Hematopoietic multipotent progenitor cell treated with erythropoietin and hydrocortisone succinate and interleukin-3 and kit ligand, for 8 days (in vitro differentiated cells): Measurements from ENCODE around the gene MARCO.
"Not testable (repeated sequence)": the region's sequence is repeated elsewhere in the genome, so short reads cannot be mapped to it uniquely, and the experiment has no call there.

Experiments used
- DNase-seq: peaks from one replicate; pipeline ENCODE4 v3.0.0-alpha.2; 2015

The MARCO gene

DNA sequence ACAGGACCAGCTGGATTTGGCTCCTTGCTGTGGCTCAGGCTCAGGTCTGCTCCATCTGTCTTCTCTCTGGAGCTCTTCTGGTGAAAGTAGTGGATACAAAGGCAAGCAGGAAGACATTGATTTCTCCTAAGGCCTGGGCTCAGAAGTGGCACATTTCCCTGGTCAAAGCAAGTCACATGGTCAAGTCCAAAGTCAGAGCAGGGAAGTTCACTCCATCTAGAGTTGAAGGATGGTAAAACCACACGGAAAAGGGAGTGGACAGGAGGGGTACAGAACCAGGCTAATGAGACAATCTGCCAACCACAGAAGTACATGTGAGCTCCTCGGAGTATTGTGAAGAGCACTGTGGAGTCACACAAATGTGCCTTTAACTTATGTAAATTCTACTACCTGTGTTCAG, 66.1 kb downstream of the MARCO start:
- no peak for DNase-seq

DNA sequence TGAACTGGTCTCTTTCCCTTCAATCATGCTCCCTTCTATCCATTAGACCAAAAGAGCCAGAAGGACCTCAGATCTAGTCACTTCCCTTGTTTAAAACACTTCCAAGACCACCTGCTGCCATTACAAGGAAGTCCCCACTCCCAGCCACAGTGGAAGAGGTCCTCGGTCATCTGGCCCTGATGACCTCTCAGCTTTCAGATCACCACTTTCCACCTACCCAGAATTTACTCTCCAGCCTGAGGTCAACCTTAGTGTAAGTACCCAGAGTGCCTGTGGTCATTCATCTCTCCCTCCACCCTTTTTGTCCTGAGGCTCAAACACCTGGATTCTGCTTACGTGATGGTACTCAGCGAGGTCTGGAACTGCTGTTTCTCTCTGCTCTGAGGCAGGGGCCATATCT, 67.1 kb downstream of the MARCO start:
- DNase-seq = no peak

DNA sequence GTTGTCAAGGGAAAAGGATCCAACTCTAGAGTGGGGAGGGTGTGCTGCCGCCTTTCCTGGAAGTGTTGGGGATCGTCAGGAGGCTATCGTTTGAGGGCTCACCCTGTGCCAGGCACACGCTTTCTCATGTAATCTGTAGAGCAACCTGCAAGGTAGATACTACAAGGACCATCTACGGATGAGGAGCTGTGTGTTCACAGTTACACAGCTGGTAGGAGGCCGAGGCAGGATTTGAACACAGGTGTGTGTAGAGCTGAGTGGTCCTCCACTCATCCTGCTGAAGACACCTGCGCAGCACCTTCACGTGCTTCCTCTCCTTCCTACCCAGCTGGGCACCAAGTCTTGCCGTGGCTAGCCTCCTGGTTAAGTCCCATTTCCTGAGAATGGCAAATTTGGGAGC, 68.3 kb downstream of the MARCO start:
- DNase-seq = no peak

DNA sequence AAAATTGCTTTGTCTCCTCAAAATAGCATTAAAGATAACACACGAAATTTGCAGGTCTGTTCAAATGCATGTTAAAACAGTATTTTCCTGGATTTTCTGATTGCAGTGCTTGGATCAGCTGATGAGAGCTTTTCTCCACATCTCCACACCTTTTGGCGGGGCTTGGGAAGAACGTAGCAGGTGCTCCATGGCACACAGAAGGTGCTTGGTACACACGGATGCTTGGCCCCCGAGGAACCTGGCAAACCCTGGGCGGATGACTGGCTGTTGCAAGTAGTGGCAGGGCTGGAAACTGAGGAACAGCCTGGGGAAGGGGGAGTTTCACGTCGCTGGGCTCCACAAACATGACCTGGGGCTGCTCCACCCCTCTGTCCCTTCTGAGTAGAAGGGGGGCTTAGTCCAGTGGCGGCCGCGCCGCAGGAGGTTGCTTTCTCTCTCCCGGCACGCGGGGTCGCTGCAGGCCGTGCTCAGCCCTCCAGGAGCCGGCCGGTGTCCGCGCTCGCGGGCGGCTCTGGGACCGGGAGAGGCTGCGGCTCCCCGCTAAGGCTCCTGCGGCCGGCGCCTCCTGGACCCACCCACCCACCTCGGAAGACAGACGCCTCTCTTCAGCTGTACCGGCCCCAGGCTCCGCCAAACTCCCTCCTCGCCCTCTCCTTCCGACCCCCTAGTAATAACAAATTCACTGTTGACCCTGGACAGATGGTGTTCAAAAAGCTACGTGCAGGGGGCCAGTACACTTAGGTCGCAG, 69.3 kb downstream of the MARCO start:
- DNase-seq = peak; percentile 8

DNA sequence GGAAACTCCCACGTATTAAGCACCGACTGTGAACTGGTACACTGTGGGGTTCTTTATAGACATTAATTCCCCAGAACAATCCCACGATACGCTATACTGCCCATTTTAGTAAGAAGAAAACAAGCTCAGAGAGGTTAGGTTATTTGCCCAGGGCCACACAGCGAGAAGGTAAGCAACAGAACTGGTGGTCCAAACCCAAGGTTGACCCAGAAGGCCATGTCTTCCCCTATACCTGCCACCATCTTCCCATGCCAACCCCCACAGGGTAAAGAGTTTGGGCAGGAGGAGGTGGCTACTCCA, 69.9 kb downstream of the MARCO start:
- DNase-seq = no peak

DNA sequence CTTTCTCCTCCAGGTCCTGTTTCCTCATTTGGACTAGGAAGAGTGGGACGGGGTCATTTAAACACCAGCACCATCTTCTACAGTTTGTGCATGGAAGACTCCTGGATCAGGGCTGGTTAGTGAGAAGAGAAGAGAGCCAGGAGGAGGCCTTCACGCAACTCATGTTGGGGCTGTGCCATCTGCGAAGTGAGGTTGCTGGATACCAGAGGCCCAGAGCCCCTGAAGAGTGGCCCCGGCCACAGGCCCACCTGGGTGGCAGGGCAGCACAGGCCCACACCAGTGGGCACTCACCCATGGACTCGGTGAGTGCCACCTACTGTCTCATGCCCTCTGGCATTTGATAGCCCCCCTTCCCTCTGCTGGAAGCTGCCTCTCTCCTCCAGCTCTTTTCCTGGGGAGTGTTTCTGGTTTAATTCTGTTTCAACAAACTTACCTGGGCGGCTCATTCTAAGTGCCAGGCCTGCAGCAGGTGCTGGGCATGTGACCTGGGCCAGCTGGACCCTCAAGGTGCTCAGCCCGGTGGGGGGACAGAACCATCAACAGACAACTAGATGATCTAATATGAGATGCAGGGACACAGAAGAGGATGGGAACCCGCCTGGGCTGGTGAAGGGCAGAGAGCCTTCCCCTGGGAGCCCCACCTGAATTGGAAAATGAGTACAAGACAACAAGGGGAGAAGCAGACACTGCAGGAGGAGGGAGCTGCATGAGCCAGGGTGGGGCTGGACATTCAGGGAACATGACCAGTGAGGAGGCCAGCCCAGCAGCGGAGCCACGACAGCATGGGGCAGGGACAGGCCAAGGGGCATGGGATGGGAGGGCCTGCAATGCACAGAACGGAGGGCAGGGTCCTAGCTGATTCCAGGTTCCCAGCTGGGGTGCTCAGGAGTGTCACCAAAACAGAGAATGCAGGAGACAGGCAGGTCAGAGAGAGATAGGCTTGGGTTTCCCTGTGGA, 70.6 kb downstream of the MARCO start:
- no peak for DNase-seq

DNA sequence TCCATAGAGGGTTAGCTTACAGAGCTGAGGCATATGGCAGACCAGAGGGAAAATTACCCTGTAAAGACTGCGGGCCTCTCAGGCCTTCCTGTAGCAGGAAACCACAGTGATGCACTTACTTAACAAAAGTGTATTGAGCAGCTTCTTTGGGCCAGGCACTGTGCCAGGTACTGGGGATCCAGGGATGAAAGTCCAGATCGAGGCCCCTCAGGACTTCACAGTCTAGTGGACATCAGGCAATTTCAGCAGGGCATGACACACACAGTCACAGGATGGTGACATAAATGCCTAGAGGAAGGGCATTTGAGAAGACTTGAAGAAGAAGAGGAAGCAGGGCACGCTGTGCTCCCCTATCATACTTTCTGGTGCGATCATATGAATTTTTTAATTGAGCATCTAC, 71.7 kb downstream of the MARCO start:
- no peak for DNase-seq

DNA sequence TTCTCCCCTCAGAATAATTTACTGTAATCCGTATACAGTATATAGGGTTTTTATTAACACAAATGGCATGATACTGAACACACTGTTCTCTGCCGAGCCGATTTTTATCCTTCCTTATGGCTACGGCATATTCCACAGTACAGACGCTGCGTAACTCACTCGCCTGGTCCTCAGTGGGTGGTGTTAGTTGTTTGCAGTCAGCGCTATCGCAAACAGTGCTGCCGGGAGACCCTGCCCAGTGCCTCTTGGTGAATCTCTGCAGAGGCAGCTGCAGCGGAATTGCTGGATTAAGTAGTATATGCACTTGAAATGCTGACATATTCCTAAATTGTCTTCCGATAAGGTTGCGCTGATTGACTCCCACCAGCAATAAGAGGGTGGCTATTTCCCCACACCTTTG, 73.9 kb downstream of the MARCO start:
- DNase-seq = no peak

DNA sequence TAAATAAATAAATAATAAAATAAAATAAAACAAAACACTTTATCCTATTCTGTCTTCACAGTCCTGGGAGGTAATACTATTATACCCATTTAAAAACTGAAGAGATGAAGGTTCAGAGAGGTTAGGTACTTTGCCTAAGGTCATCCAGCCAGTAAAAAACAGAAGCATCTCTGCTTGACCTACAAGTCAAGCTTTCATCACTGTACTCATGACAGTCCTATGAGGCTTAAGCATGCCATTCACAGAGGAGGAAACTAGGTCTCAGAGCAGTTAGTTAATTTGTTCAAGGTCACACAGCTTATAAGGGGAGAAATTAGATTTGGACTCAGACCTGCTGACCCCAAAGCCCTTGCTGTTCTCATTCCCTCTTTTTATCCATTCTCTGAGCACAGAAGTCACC, 77.5 kb downstream of the MARCO start:
- DNase-seq = no peak

DNA sequence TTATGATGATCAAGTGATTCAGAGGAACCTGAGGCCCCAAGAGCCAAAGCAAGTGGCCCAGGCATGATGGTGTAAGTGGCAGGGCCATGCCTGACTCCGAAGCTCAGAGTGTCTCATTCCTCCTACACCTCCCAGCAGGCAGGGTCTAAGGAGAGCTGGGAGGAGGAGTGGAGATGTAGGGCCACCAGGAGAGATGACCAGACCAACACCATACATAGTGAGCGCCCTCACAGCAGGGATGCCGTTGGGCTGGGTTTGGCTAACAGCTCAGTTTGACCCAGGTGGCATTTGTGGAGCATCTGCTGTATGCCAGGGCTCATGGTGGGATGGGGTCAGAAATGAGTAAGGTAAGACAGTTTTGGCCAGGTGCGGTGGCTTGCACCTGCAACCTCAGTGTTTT, 80.7 kb downstream of the MARCO start:
- DNase-seq = no peak

DNA sequence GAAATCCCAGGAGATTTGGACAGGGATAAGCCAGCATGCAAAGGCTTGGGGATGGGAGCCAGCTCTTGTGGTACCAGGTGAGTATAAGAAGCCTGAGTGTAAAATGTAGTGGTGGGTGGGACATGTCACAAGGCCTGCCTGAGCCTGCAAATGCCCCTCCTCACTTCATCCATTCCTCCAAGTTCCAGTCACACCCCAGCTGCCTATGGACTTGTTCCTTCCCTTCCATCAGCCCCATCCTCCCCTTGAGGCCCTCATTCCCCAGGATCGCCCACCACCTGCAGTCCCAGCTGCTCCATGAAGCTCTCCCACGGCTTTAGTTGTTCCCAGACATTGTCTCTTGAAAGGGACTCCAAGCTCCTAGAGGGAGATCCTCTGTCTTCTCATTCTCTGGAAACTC, 81.5 kb downstream of the MARCO start:
- DNase-seq = no peak

DNA sequence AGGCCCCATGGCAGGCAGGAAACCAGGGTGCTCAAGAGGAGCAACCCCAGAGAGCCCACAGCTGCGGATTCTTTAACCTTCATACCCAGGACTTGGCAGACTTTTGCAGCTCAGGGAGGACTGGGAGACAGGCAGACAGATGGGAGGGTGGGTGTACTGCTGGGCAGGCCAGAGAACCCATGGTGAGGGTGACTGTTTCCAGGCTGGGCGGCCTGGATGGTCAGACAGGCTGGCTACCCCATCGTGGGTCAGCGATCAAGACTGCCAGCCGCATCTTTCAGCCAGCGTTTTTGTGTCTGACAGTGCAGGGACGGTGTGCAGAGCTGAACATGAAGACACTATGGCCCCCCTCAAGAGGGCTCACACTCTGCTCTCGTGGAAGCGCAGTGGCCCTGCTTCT, 82.2 kb downstream of the MARCO start:
- DNase-seq = no peak

DNA sequence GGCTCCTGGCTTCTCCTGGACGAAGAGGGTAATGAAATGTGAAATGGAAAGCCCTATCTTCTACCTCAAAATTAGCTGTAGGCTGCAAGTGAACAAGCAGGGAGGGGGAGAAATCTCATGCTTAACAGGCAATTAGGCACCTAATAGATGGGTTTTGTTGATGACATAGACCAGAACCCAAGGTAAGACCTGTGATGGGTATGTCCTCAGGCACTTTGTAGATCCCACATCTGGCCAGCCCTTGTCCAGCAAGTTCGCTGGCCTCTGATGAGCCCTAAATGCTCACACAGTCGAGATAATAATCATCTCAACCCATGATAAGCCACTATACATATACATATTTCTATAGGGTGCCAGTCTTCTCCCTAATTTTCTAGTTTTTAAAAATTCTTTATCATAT, 82.6 kb downstream of the MARCO start:
- no peak for DNase-seq

DNA sequence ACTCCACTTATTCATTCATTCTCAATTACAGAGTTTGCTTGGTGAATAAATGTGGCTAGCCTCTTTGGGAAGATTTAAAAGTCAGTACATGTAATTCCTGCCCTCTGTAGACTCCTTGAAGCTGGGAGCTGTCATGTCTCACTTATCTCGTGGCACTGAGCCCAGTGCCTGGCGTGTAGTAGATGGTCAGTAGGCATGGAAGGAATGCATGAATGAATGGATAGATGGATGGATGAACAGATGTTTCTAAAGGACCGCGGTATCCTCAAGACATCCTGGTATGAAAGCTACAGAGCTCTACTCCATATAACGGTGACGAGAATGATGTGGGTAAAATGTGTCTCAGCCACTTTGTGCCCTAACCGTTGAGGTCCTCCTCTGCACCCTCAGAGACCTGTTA, 83.0 kb downstream of the MARCO start:
- DNase-seq = no peak

DNA sequence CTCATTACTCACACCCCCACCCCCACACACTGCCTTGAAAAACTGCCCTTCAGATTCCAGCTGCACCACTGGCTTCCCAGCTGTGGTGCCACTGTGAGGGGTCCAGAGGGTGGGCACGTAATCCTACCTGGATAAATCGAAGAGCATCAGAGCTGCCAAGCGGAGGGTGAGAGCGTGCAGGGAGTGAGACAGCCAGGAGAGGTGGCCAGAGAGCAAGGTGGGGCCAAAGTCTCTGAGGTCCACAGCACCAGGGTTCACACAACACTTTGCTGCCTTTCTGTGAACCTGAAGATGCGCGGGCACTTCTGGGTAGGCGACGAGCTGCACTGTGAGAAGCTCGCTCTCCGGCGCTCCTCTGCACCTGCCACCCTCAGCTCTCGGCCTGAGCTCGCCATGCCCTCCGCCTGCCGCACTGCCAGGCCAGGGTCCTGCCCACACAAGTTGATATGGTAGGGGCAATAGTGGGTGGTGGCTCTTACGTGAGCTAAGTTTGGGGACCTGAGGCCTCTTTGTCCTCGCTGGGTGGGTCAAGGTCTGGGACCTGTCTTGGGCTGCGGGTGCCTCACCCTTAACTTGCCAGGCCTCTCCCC, 83.9 kb downstream of the MARCO start:
- DNase-seq = no peak

DNA sequence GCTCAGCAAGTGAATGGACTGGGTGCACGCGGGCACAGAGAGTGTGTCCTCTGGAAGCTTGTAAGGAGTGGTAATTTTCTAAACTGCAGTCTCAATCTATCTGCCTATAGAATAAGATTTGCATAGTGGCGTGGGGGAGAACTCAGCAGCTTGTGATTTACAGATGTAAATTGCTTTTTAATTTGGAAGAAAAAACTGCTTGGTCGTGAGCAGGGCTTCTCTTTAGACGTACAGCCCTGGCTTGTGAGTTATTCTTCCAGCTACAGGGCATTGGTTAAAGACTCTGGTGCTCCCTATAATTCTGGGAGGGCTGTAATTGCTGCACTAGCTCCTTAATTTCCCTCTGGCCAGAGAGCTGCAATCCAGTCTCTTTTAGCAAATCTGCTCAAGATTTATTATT, 84.9 kb downstream of the MARCO start:
- DNase-seq = no peak

DNA sequence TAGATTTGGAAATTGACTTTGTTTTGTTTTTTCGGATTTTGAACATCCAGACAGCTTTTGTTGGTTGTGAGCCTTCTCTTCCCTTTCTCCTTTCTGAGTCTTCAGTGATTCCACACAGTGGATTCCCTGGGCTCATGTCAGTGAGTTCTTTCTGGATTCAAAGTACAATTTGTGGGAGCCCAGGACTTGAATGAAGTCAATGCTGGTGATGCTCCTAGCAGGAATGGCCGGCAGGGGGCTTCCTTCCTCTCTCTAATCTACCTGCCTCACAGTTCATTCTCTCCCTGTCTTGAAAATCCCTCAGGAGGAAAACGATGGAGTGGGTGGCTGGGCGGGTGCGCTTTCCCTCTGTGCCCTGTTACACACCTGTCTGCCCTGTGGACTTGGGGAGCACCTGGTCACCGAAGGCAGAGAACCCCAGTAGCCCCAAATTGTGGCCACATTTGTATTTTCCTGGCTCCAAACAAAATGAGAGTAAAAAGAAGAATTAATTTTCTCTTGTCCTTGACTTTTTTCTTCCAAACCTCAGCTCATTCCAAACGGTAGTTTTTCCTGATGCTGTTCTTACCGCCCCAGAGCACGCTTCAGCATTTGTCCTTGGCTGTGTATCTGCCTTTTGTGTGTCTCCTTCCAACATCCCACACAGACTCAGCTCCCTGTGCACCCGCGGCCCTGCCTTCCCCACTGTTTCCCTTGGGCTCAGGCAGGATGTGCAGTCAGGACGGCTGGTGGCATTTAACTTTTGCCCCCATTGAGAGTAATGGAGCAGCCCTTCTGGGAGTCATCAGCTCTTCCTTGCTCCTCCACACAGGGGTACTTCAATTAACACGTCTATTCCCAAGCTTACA, 86.6 kb downstream of the MARCO start:
- peak; percentile 14 for DNase-seq

DNA sequence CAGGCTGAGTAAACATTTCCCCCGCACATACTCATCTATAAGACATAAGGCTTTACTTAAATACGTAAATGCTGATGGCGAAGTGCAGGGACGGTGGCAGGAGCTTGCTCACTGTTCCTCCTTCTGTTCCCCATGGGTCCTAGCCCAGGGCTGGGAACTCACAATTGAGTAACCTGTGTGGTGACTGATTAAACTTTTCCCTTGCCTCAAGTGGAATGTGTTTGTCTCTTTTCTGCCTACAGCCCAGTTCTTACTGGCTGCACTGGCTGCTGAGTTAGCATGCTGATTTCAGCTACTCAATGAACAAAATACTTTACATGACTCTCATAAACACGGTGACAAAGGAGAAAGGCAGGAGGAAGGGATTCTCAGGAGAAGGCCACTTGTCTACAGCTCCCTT, 87.3 kb downstream of the MARCO start:
- DNase-seq = no peak

DNA sequence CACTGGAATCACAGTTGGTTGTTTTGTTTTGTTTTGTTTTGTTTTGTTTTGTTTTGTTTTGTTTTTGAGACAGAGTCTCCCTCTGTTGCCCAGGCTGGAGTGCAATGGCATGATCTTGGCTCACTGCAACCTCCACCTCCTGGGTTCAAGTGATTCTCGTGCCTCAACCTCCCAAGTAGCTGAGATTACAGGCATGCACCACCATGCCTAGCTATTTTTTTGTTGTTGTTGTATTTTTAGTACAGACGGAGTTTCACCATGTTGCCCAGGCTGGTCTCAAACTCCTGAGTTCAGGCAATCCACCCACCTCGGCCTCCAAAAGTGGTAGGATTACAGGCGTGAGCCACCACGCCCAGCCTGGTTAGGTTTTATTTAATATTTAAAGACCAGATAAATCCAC, 95.9 kb downstream of the MARCO start:
- not testable (repeated sequence) for DNase-seq

DNA sequence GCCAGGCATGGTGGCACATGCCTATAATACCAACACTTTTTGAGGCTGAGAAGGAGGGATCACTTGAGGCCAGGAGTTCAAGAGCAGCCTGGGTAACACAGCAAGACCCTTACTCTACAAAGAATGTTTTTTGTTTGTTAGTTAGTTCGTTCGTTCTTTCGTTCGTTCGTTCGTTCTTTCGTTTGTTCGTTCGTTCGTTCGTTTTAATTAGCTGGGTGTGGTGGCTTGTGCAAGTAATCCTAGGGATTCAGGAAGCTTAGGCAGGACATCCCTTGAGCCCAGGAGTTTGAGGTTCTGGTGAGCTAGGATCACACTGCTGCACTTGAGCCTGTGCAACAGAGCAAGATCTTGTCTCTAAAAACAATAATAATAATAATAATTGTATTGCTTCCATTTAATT, 98.7 kb downstream of the MARCO start:
- DNase-seq = no peak
